ENCODE results near the gene SELP. TPM values are rescaled to one million over a fixed set of nuclear protein-coding genes. Genes with fewer than 3 reads are reported as not detected.

Gene SELP
- total and polyA plus RNA-seq, 7 donors: 1.1 to 3.9 (median 1.3) TPM

GRCh38 chr1:169565335-169566271 is 64.3 kb downstream of the SELP start:
- ATAC-seq: no peak
- Histone ChIP-seq H3K9me3 (peaks cover 4% of the 10 kb centered on the region), H3K27ac (no peak overlapping the region), H3K27me3 (ENCODE audit: insufficient read depth in 3 of 3, low read length in 2 of 3) (no peaks in the 10 kb centered on the region), H3K4me1 (no peaks in the 10 kb centered on the region), H3K4me3 (no peak overlapping the region), H3K36me3 (ENCODE audit: insufficient read depth in 1 of 2, low read depth in 1 of 2) (no peaks in the 10 kb centered on the region)
- TF ChIP-seq, protein P1, sequence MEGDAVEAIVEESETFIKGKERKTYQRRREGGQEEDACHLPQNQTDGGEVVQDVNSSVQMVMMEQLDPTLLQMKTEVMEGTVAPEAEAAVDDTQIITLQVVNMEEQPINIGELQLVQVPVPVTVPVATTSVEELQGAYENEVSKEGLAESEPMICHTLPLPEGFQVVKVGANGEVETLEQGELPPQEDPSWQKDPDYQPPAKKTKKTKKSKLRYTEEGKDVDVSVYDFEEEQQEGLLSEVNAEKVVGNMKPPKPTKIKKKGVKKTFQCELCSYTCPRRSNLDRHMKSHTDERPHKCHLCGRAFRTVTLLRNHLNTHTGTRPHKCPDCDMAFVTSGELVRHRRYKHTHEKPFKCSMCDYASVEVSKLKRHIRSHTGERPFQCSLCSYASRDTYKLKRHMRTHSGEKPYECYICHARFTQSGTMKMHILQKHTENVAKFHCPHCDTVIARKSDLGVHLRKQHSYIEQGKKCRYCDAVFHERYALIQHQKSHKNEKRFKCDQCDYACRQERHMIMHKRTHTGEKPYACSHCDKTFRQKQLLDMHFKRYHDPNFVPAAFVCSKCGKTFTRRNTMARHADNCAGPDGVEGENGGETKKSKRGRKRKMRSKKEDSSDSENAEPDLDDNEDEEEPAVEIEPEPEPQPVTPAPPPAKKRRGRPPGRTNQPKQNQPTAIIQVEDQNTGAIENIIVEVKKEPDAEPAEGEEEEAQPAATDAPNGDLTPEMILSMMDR (IDR thresholded peaks at IDR 0.05): no peak
- 91 to 93% (median 91%) methylated on average over 3 of the region's 3 CpGs for WGBS, 3 donors
- DNase-seq: no peak
- intact Hi-C loops (cut with DNase I): no loop called here

DNA sequence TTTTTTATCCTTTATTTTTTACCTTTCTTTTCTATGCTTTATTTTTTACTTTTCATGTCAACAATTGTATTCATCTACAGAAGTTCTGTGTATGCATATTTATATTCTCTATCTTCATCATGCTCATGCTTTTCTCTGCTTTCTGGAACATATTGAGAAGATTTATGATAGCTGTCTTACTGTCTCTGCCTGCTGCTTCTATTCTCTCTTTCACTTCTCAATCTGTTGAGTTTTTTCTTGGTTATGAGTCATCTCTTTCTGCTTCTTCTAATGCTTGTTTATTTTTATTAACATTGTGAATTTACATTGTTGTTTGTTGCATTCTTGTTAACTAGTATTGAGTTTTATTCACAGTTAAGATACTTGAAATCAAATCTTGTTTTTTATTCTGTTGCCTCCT is 66.3 kb downstream of the SELP start:
- intact Hi-C loops (cut with DNase I): no loop called here
- ATAC-seq (no peak), DNase-seq (no peak)
- TF ChIP-seq, protein P1 (IDR thresholded peaks at IDR 0.05): no peak
- Histone ChIP-seq H3K4me1 (no peaks in the 10 kb centered on the region), H3K27ac (no peak overlapping the region), H3K27me3 (ENCODE audit: insufficient read depth in 3 of 3, low read length in 2 of 3) (no peaks in the 10 kb centered on the region), H3K4me3 (no peak overlapping the region), H3K9me3 (peaks cover 4% of the 10 kb centered on the region), H3K36me3 (ENCODE audit: insufficient read depth in 1 of 2, low read depth in 1 of 2) (no peaks in the 10 kb centered on the region)

DNA sequence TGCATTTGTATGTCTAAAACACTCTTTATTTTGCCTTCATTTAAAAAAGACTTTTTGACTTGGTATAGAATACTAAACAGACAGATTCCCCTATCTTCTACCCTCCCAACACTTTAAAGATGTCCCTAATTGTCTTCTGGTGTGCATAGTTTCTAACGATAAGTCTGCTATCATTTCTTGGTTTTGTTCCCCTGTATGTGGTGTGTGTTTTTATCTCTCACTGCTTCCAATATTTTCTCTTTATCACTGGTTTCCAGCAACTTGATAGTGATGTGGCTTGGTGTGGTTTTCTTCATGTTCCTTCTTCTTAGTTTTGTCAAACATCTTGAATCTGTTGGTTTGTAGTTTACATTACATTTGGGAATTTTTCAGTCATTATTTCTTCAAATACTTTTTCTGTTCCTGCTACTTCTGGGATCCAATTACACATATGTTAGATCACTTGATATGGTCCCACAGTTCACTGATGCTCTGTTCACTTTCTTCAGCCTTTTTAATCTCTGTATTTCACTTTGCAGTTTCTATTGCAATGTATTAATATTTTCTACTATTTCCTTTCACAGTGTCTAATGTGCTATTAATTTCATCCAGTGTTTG is 66.8 kb downstream of the SELP start:
- Histone ChIP-seq H3K4me3 (no peak overlapping the region), H3K4me1 (no peaks in the 10 kb centered on the region), H3K36me3 (ENCODE audit: insufficient read depth in 1 of 2, low read depth in 1 of 2) (no peaks in the 10 kb centered on the region), H3K27me3 (ENCODE audit: insufficient read depth in 3 of 3, low read length in 2 of 3) (no peaks in the 10 kb centered on the region), H3K9me3 (peaks cover 4% of the 10 kb centered on the region), H3K27ac (no peak overlapping the region)
- 89 to 96% (median 90%) methylated on average over 1 of the region's 1 CpG for WGBS, 3 donors
- intact Hi-C loops (cut with DNase I): no loop called here
- no peak for DNase-seq
- TF ChIP-seq, protein P1 (IDR thresholded peaks at IDR 0.05): no peak
- ATAC-seq: no peak

DNA sequence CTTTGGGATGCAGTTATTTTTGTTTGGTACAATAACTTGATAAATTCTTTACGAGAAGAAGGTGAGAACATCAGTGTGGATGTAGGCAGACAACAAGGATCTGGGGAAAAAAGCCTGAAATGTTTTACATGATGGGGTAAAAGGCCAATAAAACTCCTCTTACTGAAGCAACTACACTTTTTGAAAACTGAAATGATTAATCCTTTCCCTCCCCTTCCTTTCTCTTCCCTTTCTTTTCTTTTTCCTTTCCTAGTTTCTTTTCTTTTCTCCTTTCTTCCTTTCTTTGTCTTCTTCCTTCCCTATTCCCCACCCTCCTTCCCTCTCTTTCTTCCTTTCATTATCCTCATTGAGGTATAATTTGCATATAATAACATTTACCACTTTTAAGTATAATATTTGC is 68.2 kb downstream of the SELP start:
- Histone ChIP-seq H3K4me3 (no peak overlapping the region), H3K27ac (no peak overlapping the region), H3K36me3 (ENCODE audit: insufficient read depth in 1 of 2, low read depth in 1 of 2) (no peaks in the 10 kb centered on the region), H3K4me1 (no peaks in the 10 kb centered on the region), H3K27me3 (ENCODE audit: insufficient read depth in 3 of 3, low read length in 2 of 3) (no peaks in the 10 kb centered on the region), H3K9me3 (peaks cover 4% of the 10 kb centered on the region)
- intact Hi-C loops (cut with DNase I): no loop called here
- no peak for ATAC-seq
- no peak for DNase-seq
- TF ChIP-seq, protein P1 (IDR thresholded peaks at IDR 0.05): no peak
- WGBS, 3 donors: 75 to 84% (median 84%) methylated on average over 1 of the region's 1 CpG
